Measurements from ENCODE around the gene INPP5D. TPM values are rescaled to one million over a fixed set of nuclear protein-coding genes. Genes with fewer than 3 reads are reported as not detected.

The INPP5D gene
- total and polyA plus RNA-seq, 2 of the 13 experiments (the other 11 are each of a cell fraction or from before 2014, with no cell fraction given): 16.7 to 18.0 TPM

GRCh38 chr2:233059547-233059796 is 670 bp upstream of the INPP5D start (continued):
- TF ChIP-seq THAP7 (CRISPR knock-in tag; IDR thresholded peaks at IDR 0.05) (peak; percentile 76; the same call in 1 of the 2 replicates), AHR (CRISPR knock-in tag; IDR thresholded peaks at IDR 0.05) (no peak), FOXO1 (CRISPR knock-in tag; IDR thresholded peaks at IDR 0.05) (no peak), ZNF501 (CRISPR knock-in tag; IDR thresholded peaks at IDR 0.05) (no peak; the same call in 1 of the 2 replicates), SMARCE1 (IDR thresholded peaks at IDR 0.05; ENCODE audit: borderline replicate concordance) (no peak), ZNF691 (CRISPR knock-in tag; IDR thresholded peaks at IDR 0.05; ENCODE audit: borderline replicate concordance, low read depth) (no peak), FOXJ3 (CRISPR knock-in tag; IDR thresholded peaks at IDR 0.05; ENCODE audit: borderline replicate concordance) (no peak), THAP9 (CRISPR knock-in tag; IDR thresholded peaks at IDR 0.05; ENCODE audit: borderline replicate concordance) (no peak), XBP1 (CRISPR knock-in tag; IDR thresholded peaks at IDR 0.05) (no peak), ZNF468 (CRISPR knock-in tag; IDR thresholded peaks at IDR 0.05) (no peak), SRSF4 (IDR thresholded peaks at IDR 0.05; ENCODE audit: low read depth, low read length, poor library complexity, severe bottlenecking) (no peak), ZBTB43 (CRISPR knock-in tag; conservative IDR thresholded peaks at IDR 0.05) (no peak), ZNF781 (CRISPR knock-in tag; IDR thresholded peaks at IDR 0.05; ENCODE audit: borderline replicate concordance, not compliant biosample characterization) (no peak), NR3C1 (CRISPR knock-in tag; IDR thresholded peaks at IDR 0.05) (no peak), ZSCAN29 (CRISPR knock-in tag; conservative IDR thresholded peaks at IDR 0.05) (no peak), PAXIP1 (CRISPR knock-in tag; conservative IDR thresholded peaks at IDR 0.05) (peak; percentile 32; the same call in 1 of the 2 replicates), ZSCAN5A (CRISPR knock-in tag; IDR thresholded peaks at IDR 0.05; ENCODE audit: borderline replicate concordance) (no peak), ETS1 (CRISPR knock-in tag; IDR thresholded peaks at IDR 0.05) (no peak)
